Parathyroid adenoma (tissue), 2 donors: ENCODE results near the gene METTL17.
"Not testable (repeated sequence)": the region's sequence is repeated elsewhere in the genome, so short reads cannot be mapped to it uniquely, and the experiment has no call there.

Experiments used
- H2AFZ ChIP-seq: fragments of 300-600 bp; sonication (generic); one replicate; pipeline ENCODE4 v1.7.0; 2017; ENCODE audit warnings: antibody characterized with exemption, mild to moderate bottlenecking
- H3K27ac ChIP-seq: fragments of 300-600 bp; sonication (generic); one replicate; pipeline ENCODE4 v1.7.0; 2017
- H3K27me3 ChIP-seq: fragments of 300-600 bp; sonication (generic); one replicate; pipeline ENCODE4 v1.7.0; 2017; ENCODE audit warnings: low read length; ENCODE audit not compliant: control insufficient read depth, insufficient read depth
- H3K36me3 ChIP-seq: fragments of 300-600 bp; sonication (generic); one replicate; pipeline ENCODE4 v1.7.0; 2017; ENCODE audit warnings: low read length; ENCODE audit not compliant: control insufficient read depth, insufficient read depth
- H3K4me1 ChIP-seq: fragments of 300-600 bp; sonication (generic); one replicate; pipeline ENCODE4 v1.7.0; 2017; ENCODE audit warnings: control low read depth
- H3K4me2 ChIP-seq: fragments of 300-600 bp; sonication (generic); one replicate; pipeline ENCODE4 v1.7.0; 2017; ENCODE audit warnings: low read length
- H3K4me3 ChIP-seq: fragments of 300-600 bp; sonication (generic); one replicate; pipeline ENCODE4 v1.7.0; 2017; ENCODE audit warnings: low read depth, low read length
- H3K79me2 ChIP-seq: fragments of 300-600 bp; sonication (generic); one replicate; pipeline ENCODE4 v1.7.0; 2017; ENCODE audit warnings: control low read depth
- H3K9ac ChIP-seq: fragments of 300-600 bp; sonication (generic); one replicate; pipeline ENCODE4 v1.7.0; 2017; ENCODE audit warnings: mild to moderate bottlenecking
- H3K9me3 ChIP-seq: fragments of 300-600 bp; sonication (generic); one replicate; pipeline ENCODE4 v1.7.0; 2017; ENCODE audit warnings: low read length; ENCODE audit not compliant: control insufficient read depth
- TF ChIP-seq, protein P1 (sequence below): fragments of 300-600 bp; sonication (generic); IDR thresholded peaks from one replicate; pipeline ENCODE4 v1.7.0; 2017; ENCODE audit warnings: antibody characterized with exemption, mild to moderate bottlenecking
- donor health status: primary hyperparathyroidism.

The METTL17 gene

DNA sequence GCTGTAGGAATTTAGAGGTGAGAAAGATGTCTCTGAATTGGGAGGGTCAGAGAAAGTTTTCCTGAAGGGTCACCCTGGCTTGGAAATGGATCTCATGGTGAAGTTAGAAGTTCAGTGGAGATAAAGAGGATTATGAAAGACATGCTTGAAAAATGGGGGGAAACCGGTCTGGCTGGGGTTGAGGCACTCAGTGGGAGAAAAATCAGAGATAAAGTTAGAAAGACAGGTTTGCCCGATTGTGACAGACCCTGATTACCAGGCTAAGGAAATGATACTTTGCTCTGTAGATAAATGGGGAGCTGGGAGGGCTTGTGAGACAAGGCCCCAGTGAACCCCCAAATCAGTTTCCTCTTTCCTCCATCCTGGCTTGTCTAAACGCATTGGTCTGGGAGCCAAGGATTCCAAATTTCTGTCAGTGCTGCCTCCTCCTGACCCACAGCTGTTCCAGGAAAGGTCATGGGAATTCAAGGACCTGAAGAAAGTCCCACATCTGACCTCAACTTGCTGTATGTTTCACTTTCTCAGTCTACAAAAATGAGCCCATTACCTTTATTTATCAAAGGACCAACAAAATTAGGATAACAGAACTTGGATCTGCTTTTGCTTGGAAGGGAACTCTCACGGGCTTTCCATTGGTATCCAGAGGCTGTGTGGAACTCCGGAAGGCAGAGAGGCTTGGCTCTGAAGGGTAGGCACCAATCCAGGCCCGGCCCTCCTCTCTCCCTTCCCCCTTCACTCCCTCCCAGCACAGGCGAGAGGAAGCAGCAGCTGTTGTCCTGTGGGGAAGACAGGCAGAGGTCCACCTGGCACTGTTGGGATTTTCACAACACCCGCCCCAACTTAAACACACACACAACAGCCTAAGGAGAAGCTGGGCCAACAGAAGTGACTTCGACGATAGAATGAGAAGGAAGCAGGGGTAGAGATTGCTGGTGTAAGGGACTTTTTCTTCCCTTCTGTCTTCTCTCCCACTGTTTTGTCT lies 49.0 kb downstream of the METTL17 start:
- peak overlapping the region; percentile 87 for H3K27ac ChIP-seq
- H3K4me2 ChIP-seq = peak overlapping the region; percentile 32
- H3K9me3 ChIP-seq = no peaks in the 10 kb centered on the region
- H3K4me1 ChIP-seq = peaks cover 63% of the 10 kb centered on the region
- no peaks in the 10 kb centered on the region for H3K36me3 ChIP-seq
- no peak overlapping the region for H3K9ac ChIP-seq
- H3K79me2 ChIP-seq = no peaks in the 10 kb centered on the region
- H2AFZ ChIP-seq = peak overlapping the region; percentile 61
- H3K27me3 ChIP-seq = no peaks in the 10 kb centered on the region
- TF ChIP-seq, protein P1, sequence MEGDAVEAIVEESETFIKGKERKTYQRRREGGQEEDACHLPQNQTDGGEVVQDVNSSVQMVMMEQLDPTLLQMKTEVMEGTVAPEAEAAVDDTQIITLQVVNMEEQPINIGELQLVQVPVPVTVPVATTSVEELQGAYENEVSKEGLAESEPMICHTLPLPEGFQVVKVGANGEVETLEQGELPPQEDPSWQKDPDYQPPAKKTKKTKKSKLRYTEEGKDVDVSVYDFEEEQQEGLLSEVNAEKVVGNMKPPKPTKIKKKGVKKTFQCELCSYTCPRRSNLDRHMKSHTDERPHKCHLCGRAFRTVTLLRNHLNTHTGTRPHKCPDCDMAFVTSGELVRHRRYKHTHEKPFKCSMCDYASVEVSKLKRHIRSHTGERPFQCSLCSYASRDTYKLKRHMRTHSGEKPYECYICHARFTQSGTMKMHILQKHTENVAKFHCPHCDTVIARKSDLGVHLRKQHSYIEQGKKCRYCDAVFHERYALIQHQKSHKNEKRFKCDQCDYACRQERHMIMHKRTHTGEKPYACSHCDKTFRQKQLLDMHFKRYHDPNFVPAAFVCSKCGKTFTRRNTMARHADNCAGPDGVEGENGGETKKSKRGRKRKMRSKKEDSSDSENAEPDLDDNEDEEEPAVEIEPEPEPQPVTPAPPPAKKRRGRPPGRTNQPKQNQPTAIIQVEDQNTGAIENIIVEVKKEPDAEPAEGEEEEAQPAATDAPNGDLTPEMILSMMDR = no peak
- no peak overlapping the region for H3K4me3 ChIP-seq

DNA sequence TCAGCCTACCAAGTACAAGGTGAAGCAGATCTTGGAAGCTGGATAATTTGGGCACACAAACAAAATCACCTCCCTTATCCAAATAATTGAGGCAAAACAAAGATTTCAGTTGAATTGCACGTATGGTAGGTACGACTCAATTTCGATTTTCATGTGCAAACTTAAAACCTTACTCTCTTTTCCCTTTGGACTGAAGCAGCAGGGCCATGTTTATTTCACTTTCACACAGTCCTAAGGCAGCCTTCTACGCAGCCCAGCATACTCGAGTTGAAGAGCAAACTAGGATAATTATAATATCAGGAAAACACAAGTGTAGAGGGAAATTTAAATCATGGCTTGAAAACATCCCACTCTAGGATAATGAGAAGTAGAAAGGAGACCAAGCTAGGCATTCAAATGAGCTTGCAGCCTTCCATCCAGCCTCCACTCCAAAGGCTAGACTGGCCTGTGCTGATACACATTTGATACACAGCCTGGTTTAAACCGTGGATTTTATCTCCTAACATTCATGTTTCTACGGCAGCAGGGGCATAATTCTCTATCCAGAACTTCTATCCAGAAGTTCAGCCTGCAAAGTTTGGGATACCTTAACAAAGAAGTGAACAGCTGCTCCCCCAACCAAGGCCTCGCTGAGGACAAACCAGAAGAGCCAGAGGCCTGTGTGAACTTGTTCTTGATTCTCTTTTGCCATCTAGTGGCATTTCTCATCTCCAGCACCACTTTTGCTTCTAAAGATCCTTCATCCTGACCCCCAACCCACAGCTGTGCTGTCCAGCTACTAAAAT lies 50.0 kb downstream of the METTL17 start:
- Histone ChIP-seq H3K79me2 (no peaks in the 10 kb centered on the region), H3K4me3 (no peak overlapping the region), H3K36me3 (no peaks in the 10 kb centered on the region), H3K9me3 (no peaks in the 10 kb centered on the region), H3K9ac (no peak overlapping the region), H3K4me2 (peak overlapping the region; percentile 32), H3K27me3 (no peaks in the 10 kb centered on the region), H2AFZ (peak overlapping the region; percentile 61), H3K4me1 (peaks cover 66% of the 10 kb centered on the region), H3K27ac (peak overlapping the region; percentile 87)
- TF ChIP-seq, protein P1 = peak; percentile 79

DNA sequence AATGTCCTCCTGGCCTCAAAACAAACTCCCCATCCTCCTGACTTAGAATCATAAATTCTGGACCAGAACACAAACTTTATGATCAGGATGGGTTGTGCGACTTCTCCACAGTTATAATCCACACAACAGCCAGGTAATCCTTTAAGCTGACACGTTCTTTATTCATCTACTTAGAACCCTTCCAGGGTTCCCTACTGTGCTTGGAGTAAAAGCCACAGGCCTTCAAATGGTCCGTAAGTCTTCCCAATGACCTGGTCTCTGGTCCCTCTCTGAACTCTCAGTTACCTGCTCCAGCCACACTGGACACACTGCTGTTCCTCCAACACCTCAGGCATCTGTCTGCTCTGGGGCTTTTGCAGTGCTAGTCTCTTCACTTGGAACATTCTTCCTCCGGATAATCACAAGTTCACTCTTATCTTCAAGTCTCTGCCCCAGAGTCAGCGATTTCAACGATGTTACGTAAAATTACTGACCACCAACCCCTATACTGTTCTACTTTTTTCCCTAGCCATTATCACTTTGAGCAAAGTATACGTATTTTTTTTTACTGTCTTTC lies 50.7 kb downstream of the METTL17 start:
- no peak overlapping the region for H3K9ac ChIP-seq
- no peak overlapping the region for H3K4me3 ChIP-seq
- H3K27me3 ChIP-seq = no peaks in the 10 kb centered on the region
- no peak overlapping the region for H3K4me2 ChIP-seq
- no peaks in the 10 kb centered on the region for H3K36me3 ChIP-seq
- H3K4me1 ChIP-seq = peaks cover 66% of the 10 kb centered on the region
- H3K9me3 ChIP-seq = no peaks in the 10 kb centered on the region
- H3K79me2 ChIP-seq = no peaks in the 10 kb centered on the region
- H2AFZ ChIP-seq = peak overlapping the region; percentile 61
- TF ChIP-seq, protein P1 = no peak
- H3K27ac ChIP-seq = peak overlapping the region; percentile 87

DNA sequence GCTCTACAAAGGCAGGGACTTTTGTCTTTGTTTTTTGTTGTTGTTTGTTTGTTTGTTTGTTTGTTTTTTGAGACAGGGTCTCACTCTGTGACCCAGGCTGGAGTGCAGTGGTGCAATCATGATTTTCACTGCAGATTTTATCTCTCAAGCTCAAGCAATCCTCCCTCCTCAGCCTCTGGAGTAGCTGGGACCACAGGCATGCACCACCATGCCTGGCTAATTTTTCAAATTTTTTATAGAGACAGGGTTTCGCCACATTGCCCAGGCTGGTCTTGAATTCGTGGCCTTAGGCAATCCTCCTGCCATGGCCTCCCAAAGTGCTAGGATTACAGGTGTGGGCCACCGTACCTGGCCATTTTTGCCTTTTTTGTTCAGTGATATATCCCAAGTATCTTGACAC lies 51.2 kb downstream of the METTL17 start:
- not testable (repeated sequence) for H3K9ac ChIP-seq, H3K27ac ChIP-seq, H3K4me3 ChIP-seq, H3K9me3 ChIP-seq, H3K4me2 ChIP-seq, H3K27me3 ChIP-seq, H3K36me3 ChIP-seq, H3K79me2 ChIP-seq, H2AFZ ChIP-seq
- peaks cover 68% of the 10 kb centered on the region for H3K4me1 ChIP-seq
